Ovary (tissue), 9 donors: Measurements from ENCODE around the gene MDM4. TPM values are rescaled to one million over a fixed set of nuclear protein-coding genes. Genes with fewer than 3 reads are reported as not detected.

ENCODE experiments used
- DNase-seq, 5 donors: peaks; one replicate each; pipeline ENCODE4 v3.0.0-alpha.2; 2019 to 2020
- H3K27ac ChIP-seq, 2 donors: fragments of 200-600 bp; one replicate each; pipeline versions ENCODE4 v1.5.1 to v1.8.0; 2019 to 2022
- H3K27me3 ChIP-seq: fragments of 200-600 bp; one replicate; pipeline ENCODE4 v1.8.0; 2022
- H3K36me3 ChIP-seq: fragments of 200-600 bp; sonication (generic); one replicate; pipeline ENCODE4 v1.5.1; 2019
- H3K4me1 ChIP-seq: one replicate; pipeline ENCODE4 v1.8.1; 2013; ENCODE audit warnings: mild to moderate bottlenecking, moderate library complexity; ENCODE audit not compliant: insufficient read depth
- H3K4me3 ChIP-seq: fragments of 200-600 bp; sonication (generic); one replicate; pipeline ENCODE4 v1.5.1; 2017
- H3K9me3 ChIP-seq, 2 donors: fragments of 200-600 bp in 1 of 2; sonication (generic) in 1 of 2; one replicate each; pipeline versions ENCODE4 v1.5.1 to v1.8.1; 2013 to 2019; ENCODE audit warnings: mild to moderate bottlenecking in 1 of 2, moderate library complexity in 1 of 2
- CTCF ChIP-seq, 3 donors: fragments of 450-650 bp in 2 of 3; fragments of 200-600 bp in 1 of 3; IDR thresholded peaks; one replicate each; pipeline versions ENCODE4 v1.5.1 to v1.8.0; 2016 to 2022; ENCODE audit warnings: antibody characterized with exemption in 3 of 3, mild to moderate bottlenecking in 1 of 3
- EP300 ChIP-seq: sonication (generic); formaldehyde crosslinking; IDR thresholded peaks from one replicate; pipeline ENCODE4 v1.6.1; 2017; ENCODE audit warnings: antibody characterized with exemption
- POLR2A ChIP-seq: fragments of 450-650 bp; IDR thresholded peaks from one replicate; pipeline ENCODE4 v1.6.1; 2017; ENCODE audit warnings: antibody characterized with exemption, mild to moderate bottlenecking, moderate library complexity
- WGBS, 3 donors: extraction: QIAGEN DNeasy Blood & Tissue Kit in 1 of 3; methylation state at CpG; one replicate each; pipeline versions ENCODE4 v1.1.5 to v1.1.7; 2013 to 2017; 5-methylcytosine and 5-hydroxymethylcytosine counted together
- intact Hi-C, 4 donors: fragments of 100-400 bp; cut with DNase I; formaldehyde crosslinking; loops; one replicate each; pipeline versions ENCODE4 v1.11.0 to v1.15.1; 2022 to 2023
- polyA plus RNA-seq, 2 donors: library from polyadenylated mRNA; stranded (reverse); fragments of 200-250 nt in 1 of 2; fragments of 350-450 nt in 1 of 2; fragmentation: Illumina TruSeq in 1 of 2; extraction: RNeasy Lipid Tissue Mini Kit (QIAGEN cat#74804) in 1 of 2; gene quantifications; one replicate each; pipeline ENCODE4 v1.2.3, GENCODE V29; 2013 to 2014
- total RNA-seq, 7 donors: library from RNA; depleted of rRNA in 2 of 7; stranded (reverse); fragments of >200 nt in 2 of 7; fragmentation: NEBNext Ultra II Directional in 3 of 7; extraction: Animal tissue kit (Norgen Biotek cat#: 25700) in 3 of 7; gene quantifications; one replicate each; pipeline versions ENCODE4 v1.1.0 to v1.2.4, GENCODE V29; 2016 to 2023
- donor health status: DM: no; HTN: no; CAD: no; lungs with moderate emphysema.
- donor health status: DM: no; HTN: no; CAD: no.
- donor health status: Bipolar disorder and iron deficiency.
- donor health status: DM: yes; HTN: yes; CAD: no.
- donor health status: DM: no; HTN: no; CAD: no.
- donor health status: DM: yes; HTN: yes; CAD: no.

MDM4 gene
- total and polyA plus RNA-seq, 9 donors, result 10.2 to 113 (median 76.8) TPM

DNA sequence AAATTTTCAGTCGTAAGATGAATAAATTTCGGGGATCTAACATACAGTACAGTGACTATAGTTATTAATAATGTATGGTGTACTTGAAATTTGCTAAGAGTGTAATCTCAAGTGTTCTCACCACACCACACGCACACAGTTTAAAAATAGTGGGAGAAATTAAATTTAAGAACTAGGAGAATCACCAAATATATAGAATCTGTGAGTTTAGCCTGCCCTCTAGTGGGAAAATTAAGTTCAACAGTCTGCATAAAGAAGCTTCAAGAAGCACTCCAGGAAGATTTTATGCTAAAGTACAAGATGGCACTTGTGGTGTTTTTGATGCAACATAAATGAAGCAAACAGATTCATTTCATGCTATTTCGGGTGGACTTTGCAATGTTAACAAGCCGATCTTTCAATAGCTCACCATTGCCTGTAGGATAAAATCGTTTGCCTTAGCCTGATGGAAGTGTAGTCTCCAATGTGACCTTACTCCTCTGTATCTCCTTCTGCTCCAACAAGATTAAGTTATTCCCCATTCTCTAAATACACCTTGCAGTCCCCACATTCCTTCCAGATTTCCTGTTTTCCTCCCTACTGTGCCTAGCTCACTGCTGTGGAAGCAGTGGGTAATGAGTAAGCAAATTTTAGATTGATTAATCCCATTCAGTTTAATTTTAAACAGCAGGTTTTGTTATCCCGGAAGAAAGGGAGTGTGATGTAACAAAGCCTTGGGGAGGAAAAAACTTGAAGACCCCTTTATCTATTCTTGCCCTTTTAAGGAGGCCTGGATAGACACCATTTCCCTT, 12.9 kb upstream of the MDM4 start:
- H3K4me1 ChIP-seq, result peaks cover 2% of the 10 kb centered on the region
- intact Hi-C loops, result loop anchor here (2.0 to 5.0 kb wide), 2 partner anchors 56 to 73 kb away; no protein-coding TSS in a partner anchor
- no peaks in the 10 kb centered on the region for H3K36me3 ChIP-seq
- H3K9me3 ChIP-seq, result no peaks in the 10 kb centered on the region
- H3K4me3 ChIP-seq, result no peak overlapping the region
- DNase-seq, result no peak
- 18 to 24% (median 18%) methylated on average over 7 of the region's 7 CpGs for WGBS, 3 donors
- no peaks in the 10 kb centered on the region for H3K27me3 ChIP-seq
- TF ChIP-seq CTCF (IDR thresholded peaks at IDR 0.05), result peak; percentile 55 to 76 (median 75)
- no peak for TF ChIP-seq EP300
- H3K27ac ChIP-seq, result no peak overlapping the region

DNA sequence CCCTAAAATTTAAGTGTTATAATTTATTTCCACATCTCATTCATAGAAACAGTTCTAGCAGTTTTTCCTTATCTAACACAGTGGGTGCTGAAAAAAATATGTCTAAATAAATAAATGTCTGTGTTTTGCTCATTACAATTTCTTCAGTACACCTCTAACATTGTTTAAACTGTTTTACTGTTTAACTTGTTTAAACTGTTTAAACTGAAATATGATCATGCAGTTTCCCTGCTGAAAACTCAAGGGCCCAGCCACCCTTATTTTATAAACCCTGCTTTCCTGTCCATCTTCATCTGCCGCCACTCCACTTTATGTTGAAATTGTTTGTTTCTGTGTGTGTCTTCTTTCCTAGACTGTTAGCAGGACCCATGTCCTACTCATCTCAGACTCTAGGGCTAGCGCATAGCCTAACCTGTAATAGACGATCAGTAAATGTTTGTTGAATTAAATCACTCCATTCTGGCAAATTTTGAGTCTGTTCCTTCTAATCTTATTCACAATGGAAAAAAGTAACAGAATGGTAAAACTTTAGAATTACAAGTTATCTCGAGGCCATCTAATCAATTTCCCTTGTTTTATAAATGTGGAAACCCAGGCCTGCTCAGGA, 12.2 kb upstream of the MDM4 start:
- Histone ChIP-seq H3K36me3 (no peaks in the 10 kb centered on the region), H3K4me1 (peaks cover 2% of the 10 kb centered on the region), H3K4me3 (no peak overlapping the region), H3K9me3 (no peaks in the 10 kb centered on the region), H3K27ac (no peak overlapping the region), H3K27me3 (no peaks in the 10 kb centered on the region)
- intact Hi-C loops, result loop anchor here (2.0 to 5.0 kb wide), 2 partner anchors 57 to 73 kb away; no protein-coding TSS in a partner anchor
- 86 to 91% (median 87%) methylated on average over 4 of the region's 4 CpGs for WGBS, 3 donors
- TF ChIP-seq POLR2A (no peak), EP300 (no peak), CTCF (IDR thresholded peaks at IDR 0.05) (no peak)
- DNase-seq, result no peak

DNA sequence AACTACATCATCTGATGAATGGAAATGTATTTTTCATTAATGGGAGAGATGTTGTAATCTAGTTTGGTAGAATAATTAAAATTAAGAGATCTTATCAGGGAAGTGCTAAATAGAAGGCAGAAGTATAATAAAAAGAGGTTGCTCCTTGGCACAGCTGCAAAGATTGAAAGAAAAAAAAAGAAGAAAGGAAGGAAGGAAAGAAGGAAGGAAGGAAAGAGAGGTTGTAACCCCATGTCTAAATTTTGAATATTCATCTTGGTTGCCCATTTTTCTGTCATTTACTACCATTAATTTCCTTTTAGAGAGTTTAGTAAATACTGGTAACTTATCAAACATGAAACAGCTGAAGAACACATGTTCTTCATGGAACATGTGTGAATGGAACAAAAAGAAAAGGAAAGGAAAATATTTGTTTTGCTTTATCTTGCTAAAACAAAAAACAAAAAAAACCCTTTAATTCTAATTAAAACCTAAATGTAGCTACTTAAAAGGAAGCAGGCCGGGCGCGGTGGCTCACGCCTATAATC, 10.5 kb upstream of the MDM4 start:
- TF ChIP-seq CTCF (IDR thresholded peaks at IDR 0.05), result no peak
- TF ChIP-seq POLR2A, result no peak
- no peak for TF ChIP-seq EP300
- Histone ChIP-seq H3K27ac (peak overlapping the region; percentile 62 to 85), H3K36me3 (no peaks in the 10 kb centered on the region), H3K27me3 (no peaks in the 10 kb centered on the region), H3K4me1 (peaks cover 2% of the 10 kb centered on the region), H3K9me3 (no peaks in the 10 kb centered on the region), H3K4me3 (peak overlapping the region; percentile 43)
- no peak for DNase-seq
- WGBS, 3 donors, result 1 to 2% (median 2%) methylated on average over 4 of the region's 4 CpGs
- intact Hi-C loops, result no loop called here

GRCh38 chr1:204506201-204506968, 9.8 kb upstream of the MDM4 start:
- no peaks in the 10 kb centered on the region for H3K27me3 ChIP-seq
- peaks cover 2% of the 10 kb centered on the region for H3K4me1 ChIP-seq
- DNase-seq, result peak; percentile 48 to 76 (median 69)
- H3K4me3 ChIP-seq, result peak overlapping the region; percentile 43
- no peaks in the 10 kb centered on the region for H3K36me3 ChIP-seq
- H3K27ac ChIP-seq, result peak overlapping the region; percentile 62 to 85
- H3K9me3 ChIP-seq, result no peaks in the 10 kb centered on the region
- WGBS, 3 donors, result 0 to 1% (median 1%) methylated on average over 27 of the region's 27 CpGs
- TF ChIP-seq CTCF (IDR thresholded peaks at IDR 0.05) (no peak), POLR2A (no peak), EP300 (no peak)
- intact Hi-C loops, result no loop called here
